DND-41 (cell line): Measurements from ENCODE around the gene UGGT2.

ENCODE experiments used
- EZH2 ChIP-seq: IDR thresholded peaks from 3 replicates; pipeline ENCODE4 v1.6.1; 2012; ENCODE audit warnings: borderline replicate concordance, low read depth, mild to moderate bottlenecking, moderate library complexity, low read length, inconsistent platforms; ENCODE audit not compliant: severe bottlenecking
- TF ChIP-seq, protein P1 (sequence below): IDR thresholded peaks from 2 replicates; pipeline ENCODE4 v1.5.1; 2012; ENCODE audit warnings: borderline replicate concordance, low read length, moderate library complexity, mild to moderate bottlenecking; ENCODE audit not compliant: poor library complexity, severe bottlenecking; ENCODE audit errors: extremely low read depth

DNA sequence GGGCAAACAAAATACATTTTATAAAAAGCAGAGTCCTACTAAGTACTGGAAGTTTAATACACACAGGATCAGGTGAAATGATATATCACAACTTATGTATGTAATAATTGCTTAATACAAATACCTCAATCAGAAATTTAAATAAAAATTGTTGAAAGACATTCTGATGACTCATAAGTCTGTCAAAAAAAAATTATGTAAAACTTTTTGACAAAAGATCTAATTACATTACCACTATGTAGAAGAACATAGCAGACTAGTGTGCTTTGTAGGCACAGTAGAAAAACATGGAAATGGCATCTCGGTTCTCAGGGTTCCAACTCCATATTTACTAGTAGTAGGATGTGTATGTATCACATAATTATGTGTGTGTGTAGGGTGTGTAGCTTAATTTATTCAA lies 220.1 kb downstream of the UGGT2 start:
- TF ChIP-seq, protein P1, sequence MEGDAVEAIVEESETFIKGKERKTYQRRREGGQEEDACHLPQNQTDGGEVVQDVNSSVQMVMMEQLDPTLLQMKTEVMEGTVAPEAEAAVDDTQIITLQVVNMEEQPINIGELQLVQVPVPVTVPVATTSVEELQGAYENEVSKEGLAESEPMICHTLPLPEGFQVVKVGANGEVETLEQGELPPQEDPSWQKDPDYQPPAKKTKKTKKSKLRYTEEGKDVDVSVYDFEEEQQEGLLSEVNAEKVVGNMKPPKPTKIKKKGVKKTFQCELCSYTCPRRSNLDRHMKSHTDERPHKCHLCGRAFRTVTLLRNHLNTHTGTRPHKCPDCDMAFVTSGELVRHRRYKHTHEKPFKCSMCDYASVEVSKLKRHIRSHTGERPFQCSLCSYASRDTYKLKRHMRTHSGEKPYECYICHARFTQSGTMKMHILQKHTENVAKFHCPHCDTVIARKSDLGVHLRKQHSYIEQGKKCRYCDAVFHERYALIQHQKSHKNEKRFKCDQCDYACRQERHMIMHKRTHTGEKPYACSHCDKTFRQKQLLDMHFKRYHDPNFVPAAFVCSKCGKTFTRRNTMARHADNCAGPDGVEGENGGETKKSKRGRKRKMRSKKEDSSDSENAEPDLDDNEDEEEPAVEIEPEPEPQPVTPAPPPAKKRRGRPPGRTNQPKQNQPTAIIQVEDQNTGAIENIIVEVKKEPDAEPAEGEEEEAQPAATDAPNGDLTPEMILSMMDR: no peak
- TF ChIP-seq EZH2: no peak
